ENCODE results near the gene PIR. TPM values are rescaled to one million over a fixed set of nuclear protein-coding genes. Genes with fewer than 3 reads are reported as not detected.

Gene PIR
- 5.8 and 6.2 TPM in 2 replicates for total RNA-seq

DNA sequence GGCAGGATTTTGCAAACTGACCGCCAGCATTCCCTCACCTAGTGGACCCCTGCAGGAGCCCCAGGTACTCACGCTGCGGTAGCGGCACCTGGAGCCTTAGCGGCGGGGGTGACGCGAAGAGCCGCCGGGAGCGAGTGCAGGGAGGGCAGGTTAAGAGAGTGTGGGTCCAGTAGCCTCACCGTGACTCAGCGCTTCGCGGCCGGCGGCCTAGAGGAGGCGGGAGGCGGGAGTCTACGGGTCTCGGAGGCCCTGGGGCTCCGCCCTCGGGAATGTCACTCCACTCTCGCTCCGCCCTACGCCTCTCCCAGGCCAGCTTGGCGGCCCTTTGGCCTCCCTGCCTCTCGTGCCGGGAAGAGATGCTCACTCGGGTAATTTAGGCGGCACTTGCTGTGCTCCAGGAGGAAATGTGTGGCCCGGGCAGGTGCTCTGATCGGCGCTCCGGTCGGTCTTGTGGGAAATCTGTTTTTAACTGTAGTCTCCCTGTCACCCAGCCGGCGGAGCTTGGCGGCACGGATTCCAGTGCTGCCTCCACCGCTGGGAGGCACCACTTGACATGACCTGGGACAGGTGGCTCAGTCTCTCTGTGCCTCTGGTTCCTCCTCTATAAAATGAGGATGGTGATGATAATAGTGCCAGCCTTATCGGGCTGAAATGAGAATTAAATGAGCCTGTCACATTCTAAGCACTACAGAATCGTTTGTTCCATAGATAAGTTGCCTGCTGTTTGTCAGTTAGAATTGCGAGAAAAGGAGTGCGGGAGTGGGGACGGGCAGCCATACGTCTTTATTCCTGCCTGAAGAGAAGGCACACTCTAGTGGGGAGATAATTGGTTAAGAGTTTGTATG lies at the start of gene PIR:
Gene PIR, minus strand, starts transcription at position 216 of the 845 bp plus-strand sequence. CDS start 2,076 bp downstream, outside the sequence.
- intact Hi-C loops (cut with micrococcal nuclease): loop anchor here (10.0 kb wide), 3 partner anchors 151 to 1201 kb away; no protein-coding TSS in a partner anchor

DNA sequence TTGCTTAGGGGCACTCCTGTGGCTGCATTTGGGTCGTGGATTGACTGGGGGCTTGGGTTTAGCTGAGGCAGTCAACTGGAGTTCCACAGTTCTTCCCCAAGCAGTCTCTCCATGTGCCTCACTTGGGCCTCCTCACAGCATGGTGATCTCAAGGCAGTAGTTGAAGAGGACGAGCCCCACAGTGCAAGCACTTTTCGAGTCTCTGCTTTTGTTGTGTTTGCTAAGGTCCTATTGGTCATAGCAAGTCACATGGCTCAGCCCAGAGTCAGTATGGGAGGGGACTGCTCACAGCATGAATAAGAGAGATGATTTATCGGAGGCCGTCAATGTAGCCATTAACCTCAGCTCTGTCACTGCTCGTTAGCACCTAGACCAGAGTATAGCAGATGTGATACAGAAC lies 37.2 kb upstream of the PIR start:
- intact Hi-C loops (cut with micrococcal nuclease): no loop called here

DNA sequence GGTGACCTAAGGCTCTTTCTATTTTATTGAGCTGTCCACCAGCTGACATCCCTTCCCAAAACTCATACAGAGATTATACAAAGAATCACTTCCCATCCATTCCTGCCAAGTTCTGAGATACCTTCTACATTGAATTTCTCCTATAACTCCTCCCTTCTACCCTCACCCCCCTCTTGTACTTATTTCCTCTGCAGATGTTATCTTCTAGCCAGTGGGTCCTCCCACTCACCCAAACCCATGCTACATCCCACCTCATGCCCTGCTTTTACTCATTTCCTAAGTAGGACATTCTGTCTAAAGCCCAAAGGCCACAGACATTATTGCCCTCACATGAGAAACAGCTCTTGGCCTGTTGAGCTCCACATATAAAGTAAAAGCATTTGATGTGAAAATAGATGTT lies 36.0 kb upstream of the PIR start:
- intact Hi-C loops (cut with micrococcal nuclease): no loop called here

DNA sequence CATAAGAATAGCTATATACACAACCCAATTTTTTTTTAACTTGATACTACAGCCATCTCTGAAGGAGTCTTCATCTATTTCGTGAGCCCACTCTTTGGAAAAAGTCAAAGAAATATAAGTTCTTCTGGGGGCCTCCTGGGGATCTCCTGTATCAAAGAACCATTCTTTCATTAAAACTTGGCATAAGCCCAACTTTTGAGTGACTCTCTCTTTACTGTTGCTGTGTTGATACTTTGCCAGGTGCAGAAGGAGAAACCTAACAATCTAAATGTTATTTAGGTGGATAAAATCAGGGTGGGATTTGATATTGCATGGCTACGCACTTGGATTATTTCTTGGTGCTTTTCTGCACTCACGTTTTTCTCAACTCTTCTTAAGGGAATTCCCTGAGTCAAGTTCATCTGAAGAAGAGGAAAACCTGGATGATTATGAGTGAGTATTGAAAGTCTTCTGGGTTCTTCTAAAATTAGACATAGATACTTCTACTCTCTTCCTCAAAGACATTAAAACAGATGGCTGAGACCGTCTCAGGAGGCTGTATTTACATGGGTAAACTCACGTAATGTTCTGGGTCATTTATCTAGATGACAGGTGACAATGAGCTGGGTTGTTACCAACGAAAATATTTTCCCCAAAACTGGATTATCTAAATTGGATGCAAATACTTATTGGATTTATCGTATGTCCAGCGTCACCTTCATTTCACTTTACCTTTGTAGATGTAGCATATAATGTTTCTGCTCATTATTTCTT lies 32.7 kb upstream of the PIR start:
- intact Hi-C loops (cut with micrococcal nuclease): no loop called here

DNA sequence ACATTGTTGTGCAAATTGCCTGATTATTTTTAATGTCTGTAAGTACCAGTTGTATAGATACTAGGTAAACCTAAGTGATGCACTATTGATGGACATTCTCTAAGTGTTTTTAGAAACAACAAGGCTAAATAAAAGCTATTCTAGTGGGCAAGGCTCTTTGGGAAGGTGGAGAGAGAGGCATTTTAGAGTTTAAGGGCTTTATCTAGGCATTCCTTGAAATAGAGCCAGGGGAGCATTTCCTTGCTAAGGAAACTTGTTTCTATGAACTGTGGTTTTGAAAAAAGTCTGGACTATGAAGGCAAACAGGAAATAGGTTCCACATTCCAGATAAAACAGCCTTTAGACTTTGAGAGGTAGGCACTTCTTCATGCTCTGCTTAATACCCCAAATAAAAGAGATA lies 31.3 kb upstream of the PIR start:
- intact Hi-C loops (cut with micrococcal nuclease): no loop called here

DNA sequence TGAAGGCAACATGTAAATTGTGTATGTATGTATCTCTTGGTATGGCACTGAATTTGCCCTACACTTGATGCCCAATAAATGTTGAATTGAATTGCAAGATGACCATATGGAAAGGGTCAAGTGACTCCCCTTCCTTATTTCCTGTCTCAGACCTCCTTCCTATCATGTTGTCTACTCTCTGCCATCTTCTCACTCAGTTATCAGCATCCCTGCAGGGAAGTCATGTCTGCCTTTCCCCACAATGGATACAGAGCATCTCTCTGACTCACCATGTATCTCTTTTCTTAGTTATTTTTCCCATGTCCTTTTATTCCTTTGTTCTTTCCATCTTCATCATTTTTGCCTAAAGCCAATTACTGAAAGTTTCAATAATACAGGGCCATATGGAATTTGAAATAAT lies 30.0 kb upstream of the PIR start:
- intact Hi-C loops (cut with micrococcal nuclease): no loop called here

DNA sequence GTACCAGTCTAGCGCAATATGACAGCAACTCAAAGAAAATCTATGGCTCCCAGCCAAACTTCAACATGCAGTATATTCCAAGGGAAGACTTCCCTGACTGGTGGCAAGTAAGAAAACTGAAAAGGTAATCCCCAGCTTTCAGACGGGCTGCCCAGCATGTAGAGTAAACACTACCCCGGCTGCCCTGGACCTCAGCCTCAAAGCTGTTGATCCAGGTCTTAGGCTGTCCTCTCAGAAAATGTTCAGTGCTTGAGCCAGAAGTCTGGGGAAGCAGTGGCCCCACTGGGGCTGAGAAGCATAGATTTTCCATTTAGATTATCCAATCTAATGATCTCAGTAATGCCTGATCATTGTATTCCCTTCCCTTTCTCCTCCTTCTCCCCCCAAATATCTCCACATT lies 29.3 kb upstream of the PIR start:
- intact Hi-C loops (cut with micrococcal nuclease): no loop called here

DNA sequence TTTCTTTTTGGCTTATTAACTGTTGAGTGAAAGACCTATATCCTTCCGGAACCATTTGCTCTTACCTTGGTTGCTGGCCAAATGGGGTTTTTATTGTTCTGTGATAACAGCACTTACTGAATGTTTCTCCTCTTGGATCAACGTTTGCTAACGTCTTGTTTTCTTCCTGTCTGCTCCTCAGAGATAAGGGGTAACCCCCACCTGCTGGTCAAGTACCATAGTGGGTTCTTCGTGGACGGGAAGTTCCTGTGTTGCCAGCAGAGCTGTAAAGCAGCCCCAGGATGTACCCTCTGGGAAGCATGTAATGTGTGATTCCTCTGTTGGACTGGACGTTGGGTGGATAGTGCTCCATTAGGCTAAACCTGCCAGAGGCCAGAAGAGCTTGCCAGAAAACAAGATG lies 22.8 kb upstream of the PIR start:
- intact Hi-C loops (cut with micrococcal nuclease): no loop called here

DNA sequence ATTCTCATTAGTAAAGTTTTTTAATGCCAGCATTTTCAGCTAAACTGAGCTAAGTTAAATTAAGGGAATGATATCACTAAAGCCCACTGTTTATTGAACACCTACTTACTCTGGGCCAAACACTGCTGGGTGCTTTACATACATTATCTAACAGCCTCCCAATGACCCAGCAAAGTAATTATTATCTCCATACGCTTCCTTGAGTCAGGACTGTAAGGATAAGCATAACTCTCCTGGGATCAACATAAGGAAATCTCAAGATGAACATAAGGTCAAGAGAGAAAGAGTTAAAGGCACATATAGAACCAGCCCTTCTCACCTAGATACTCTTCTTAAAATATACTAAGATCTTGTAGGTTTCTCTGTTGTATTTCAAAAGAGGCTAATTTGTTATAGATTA lies 21.1 kb upstream of the PIR start:
- intact Hi-C loops (cut with micrococcal nuclease): no loop called here

DNA sequence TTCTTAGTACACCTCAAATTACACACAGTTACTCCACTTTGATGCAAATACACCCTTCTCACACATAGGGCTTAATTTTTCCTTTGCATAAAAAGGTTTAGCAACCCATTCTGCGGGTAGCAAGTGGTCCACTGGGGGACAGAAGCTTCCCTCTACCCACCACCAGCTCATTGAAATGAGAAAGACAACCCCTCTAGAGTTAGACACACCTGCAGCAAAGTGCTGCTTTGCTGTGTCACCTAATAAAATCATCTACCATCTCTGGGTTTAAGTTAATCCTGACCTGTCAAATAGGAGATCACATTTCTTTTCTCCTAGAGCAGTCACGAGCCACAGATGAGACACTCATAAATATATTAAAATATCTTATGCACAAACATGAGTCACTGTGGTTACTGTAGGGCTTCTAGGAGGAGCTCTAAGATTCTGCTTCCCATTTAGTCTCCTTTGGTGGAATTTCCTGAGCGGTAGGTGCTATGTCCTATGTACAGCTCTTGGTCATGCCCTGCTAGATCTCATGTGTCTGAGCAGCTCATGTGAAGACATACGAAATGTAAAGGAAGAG lies 19.4 kb upstream of the PIR start:
- intact Hi-C loops (cut with micrococcal nuclease): no loop called here

DNA sequence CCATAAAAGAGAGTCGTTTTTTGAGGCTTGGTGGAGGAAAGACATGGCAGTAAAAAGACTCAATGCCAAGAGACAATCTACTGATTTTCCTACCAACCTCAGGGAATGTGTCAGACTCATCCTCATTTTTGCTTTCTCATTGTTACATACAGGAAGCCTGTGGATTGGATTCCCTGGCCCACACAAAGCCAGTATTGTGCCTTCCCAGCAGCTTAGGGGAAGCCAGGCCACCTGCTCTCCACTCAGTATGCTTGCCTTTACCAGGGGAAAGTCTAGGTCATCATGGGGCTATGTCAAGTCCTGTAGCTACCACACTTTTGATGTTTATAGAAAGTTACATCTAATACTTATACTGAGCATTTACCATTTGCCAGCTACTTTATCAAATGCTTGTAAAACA lies 18.4 kb upstream of the PIR start:
- intact Hi-C loops (cut with micrococcal nuclease): no loop called here

DNA sequence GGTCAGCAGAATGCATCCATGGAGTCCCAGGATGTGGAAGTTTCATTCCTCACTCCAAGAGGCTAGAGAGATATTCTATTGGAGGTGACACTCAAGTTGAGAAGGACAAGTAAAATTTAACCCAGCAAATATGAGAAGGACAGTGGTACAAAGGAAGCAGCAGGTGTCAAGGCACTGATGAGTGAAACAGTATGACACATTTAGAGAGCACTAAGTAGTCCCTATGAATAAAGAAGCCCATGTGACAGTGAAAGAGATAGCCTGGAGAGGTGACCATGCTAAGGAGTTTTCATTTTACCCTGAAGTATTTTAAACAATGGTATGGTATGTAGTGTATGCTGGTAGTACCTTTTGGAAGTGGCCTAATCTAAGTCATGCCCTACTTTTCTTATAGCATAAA lies 16.7 kb upstream of the PIR start:
- intact Hi-C loops (cut with micrococcal nuclease): no loop called here

DNA sequence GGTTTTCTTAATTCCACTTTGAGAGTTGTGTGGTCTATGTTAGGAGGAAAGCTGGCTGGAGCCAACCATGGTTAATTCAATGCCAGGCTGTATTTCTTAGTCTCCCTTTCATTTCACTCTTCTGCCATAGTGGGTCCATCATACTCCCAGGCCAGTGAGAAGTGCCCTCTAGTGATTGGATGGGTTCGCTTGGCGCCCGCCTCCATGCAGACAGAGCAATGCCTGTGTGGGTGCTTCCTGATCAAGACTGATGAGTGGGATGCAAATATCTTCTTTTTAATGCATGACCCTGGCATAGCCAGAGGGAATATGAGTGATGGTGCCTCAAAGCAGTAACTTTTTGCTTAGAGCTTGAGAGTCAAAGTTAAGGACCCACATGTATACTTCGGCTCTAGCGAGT lies 13.9 kb upstream of the PIR start:
- intact Hi-C loops (cut with micrococcal nuclease): no loop called here

DNA sequence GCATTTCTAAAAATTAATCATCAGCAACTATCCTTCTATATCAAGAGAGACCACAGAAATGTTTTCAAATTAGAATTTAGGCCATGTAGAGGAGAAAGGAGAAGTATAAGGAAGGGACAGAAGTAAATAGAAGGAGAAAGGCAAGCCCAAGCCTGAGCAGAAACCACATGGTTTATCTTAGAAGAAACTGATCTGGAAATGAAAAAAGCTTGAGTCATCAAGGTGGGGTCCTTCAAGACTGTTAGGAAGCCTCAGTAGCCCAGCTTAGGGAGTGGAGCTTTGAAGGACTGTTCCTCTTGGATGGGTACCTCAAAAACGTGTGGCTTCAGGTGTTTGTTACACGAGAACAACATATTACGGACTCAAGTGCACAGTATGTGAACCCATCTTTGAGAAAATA lies 12.0 kb upstream of the PIR start:
- intact Hi-C loops (cut with micrococcal nuclease): no loop called here

DNA sequence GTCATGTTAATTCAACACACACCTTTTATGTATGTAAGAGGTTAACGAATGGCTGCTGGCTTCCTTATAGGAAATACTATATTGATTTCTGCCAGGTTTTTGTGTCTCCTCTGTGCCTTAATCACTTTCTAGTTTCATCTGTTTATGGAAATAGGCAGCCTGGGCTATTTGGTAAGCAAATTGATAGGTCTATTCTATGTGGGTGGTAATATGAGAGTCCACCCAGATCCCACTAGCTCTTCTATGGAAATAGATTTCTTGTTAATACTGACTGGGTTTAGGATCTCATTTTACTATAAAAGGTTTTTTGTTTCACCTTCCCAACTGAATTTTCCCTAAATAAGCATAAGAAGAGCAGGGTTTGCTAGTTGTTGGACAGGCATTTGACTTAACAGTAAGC lies 11.5 kb upstream of the PIR start:
- intact Hi-C loops (cut with micrococcal nuclease): no loop called here

DNA sequence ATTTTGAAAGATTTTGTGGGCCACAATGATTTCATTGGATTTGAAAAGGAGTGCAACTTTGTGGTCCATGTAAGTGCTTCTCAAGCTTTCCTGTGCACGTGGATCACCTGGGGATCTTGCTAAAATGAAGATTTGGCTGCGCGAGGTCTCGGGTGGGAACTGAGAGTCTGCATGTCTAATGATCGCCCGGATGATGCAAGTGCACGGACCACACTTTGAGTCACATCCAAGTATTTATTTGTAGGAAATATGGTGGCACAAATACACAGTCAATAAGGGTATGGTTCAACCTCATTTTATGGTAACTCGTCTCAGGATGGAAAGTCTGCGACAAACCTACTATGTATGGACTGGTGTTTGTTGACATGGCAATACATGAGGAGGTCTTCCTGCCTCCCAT lies 8.4 kb upstream of the PIR start:
- intact Hi-C loops (cut with micrococcal nuclease): no loop called here

DNA sequence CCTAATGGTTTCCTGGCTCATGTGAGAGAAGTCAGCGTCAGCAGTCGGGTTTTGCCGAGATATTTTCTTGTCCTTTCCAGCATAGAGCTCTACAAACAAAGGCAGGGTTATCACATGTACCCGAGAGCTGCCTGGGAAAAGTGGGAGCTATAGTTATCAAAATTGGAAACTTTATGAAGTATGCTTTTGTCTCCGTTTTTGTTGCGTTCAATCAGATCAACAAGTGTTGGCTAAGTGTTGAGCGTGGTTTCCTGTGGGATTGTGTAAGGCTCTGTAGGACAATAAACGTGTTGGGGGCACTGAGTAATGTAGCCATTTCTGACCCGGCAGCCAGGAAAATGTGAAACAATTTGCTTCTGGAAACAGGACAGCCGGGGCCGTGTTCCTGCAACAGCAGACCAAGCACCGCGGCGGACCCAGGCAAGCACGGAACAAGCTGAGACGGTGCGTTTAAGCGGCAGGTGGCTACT lies 7.4 kb upstream of the PIR start, which contains the start of gene BMX:
Gene BMX, plus strand, starts transcription at position 311 of the 470 bp plus-strand sequence. CDS start 7,547 bp downstream, outside the sequence.
- intact Hi-C loops (cut with micrococcal nuclease): no loop called here

DNA sequence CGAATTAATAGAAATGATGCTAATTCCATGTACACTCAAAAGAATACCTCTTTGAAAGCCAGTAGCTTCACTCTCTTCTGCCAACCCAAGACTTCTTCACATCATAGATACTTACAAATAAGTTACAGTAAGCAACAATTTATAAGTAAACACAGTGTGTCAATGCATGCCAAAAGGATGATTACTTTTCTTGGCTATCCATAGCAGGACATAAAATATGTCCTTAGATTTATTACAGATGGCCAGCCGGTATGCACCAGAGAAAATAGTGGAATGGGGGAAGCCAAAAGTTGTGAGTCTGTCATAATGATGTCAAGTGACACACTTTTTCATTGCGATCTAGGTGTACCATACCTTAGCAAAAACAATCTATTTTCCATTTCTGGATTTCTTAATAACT lies 6.8 kb upstream of the PIR start:
- intact Hi-C loops (cut with micrococcal nuclease): loop anchor here (2.0 to 10.0 kb wide), 4 partner anchors 65 to 1195 kb away; no protein-coding TSS in a partner anchor

DNA sequence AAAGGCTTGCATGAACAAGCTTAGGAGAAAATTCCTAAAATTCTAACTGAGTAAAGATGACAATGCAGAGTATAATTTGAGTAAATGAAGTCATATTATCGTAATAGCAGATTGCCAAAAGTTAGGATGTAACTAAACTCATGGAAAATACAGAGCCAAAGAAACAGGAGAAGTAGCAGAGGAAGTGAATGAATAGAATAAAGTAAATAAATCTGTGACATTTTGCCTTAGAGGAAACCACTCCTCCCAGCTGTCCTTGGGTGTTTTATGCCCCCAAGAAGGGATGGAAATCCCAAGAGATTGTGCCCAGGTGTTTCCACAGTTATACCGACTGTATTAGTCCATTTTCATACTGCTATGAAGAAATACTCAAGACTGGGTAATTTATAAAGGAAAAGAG lies 5.6 kb upstream of the PIR start:
- intact Hi-C loops (cut with micrococcal nuclease): loop anchor here (2.0 to 10.0 kb wide), 4 partner anchors 66 to 1196 kb away; no protein-coding TSS in a partner anchor

DNA sequence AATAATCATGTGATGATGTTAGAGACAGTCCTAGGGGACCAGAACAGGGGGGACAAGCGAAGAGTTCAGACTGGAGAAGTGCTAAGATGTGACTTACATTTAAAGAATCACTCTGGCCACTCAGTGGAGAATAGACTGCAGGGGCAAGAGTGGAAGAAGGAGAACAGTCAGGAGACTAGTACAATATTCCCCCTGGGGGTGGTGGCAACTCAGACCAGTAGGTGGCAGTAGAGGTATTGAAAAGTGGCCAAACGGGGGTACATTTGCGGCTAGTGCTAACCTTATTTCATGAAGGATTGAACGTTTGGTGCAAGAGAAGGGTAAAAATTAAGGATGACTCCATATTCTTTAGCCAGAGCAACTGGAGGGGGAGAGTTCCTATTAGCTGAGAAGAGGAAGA lies 4.7 kb upstream of the PIR start:
- intact Hi-C loops (cut with micrococcal nuclease): loop anchor here (2.0 to 10.0 kb wide), 4 partner anchors 67 to 1197 kb away; no protein-coding TSS in a partner anchor

DNA sequence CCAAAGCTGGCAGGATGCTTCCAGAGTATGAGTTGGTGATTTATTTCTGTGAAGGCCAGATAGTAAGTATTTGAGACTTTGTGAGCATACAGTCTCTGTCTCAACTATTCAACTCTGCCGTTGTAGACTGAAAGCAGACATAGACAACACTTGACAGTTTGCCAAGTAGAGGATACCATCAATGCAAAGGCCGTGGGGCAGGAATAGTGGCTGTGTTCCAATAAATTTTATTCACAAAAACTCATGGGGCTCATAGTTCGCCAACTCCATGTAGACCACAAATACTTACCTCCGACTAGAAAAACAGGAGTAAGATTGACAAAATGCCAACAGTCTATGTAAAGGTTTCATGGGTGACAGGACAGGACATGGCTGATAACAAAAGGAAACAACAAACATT lies 3.7 kb upstream of the PIR start:
- intact Hi-C loops (cut with micrococcal nuclease): loop anchor here (10.0 kb wide), 3 partner anchors 148 to 1198 kb away; no protein-coding TSS in a partner anchor

DNA sequence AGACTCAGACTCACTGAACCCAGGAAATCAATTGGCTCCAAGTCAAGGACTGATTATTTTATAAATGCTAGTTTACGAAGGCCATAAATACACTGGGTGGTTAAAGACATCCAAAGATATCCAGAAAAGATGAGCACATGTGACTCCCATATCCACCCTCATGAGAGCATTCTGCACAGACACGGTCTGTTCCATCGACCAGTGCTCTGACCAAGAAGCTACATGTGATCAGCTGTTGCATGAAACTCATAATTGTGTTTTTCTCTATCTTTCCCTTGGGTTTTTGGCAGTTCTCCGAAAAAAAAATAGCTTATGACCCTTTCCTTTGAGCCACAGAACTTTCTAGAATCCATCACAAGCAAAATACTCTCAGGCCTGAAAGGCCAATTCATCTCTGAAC lies 2.7 kb upstream of the PIR start:
- intact Hi-C loops (cut with micrococcal nuclease): loop anchor here (10.0 kb wide), 3 partner anchors 149 to 1199 kb away; no protein-coding TSS in a partner anchor
